Measurements from ENCODE around the gene CNTN6.

CNTN6 gene

GRCh38 chr3:1072041-1072440 is 20.8 kb upstream of the CNTN6 start:
- H3K23ac ChIP-seq (ENCODE audit: low read length), result no peak overlapping the region
- H3K4me2 ChIP-seq (ENCODE audit: low read length), result no peak overlapping the region
- DNase-seq, result no peak
- no peak overlapping the region for H2BK5ac ChIP-seq (ENCODE audit: low read length)
- no peak overlapping the region for H2BK15ac ChIP-seq (replicated peaks; ENCODE audit: low read depth)
- no peaks in the 10 kb centered on the region for H3K27me3 ChIP-seq (ENCODE audit: insufficient read depth, low read length, poor library complexity)
- no peaks in the 10 kb centered on the region for H3K4me1 ChIP-seq (ENCODE audit: control insufficient read depth, low read depth, low read length)
- H3K79me1 ChIP-seq (ENCODE audit: low read length), result no peaks in the 10 kb centered on the region
- H3K27ac ChIP-seq (ENCODE audit: low read depth, low read length), result no peak overlapping the region
- no peak overlapping the region for H3K4me3 ChIP-seq (ENCODE audit: low read length)
- no peak overlapping the region for H2AK5ac ChIP-seq (ENCODE audit: low read length)
- H3K18ac ChIP-seq (ENCODE audit: low read length), result no peak overlapping the region
- WGBS (ENCODE audit: extremely low coverage, insufficient coverage, low lambda C conversion rate), result no CpG with 5 or more reads among the region's 5 CpGs
- H3K36me3 ChIP-seq (ENCODE audit: control insufficient read depth, insufficient read depth, low read length), result no peaks in the 10 kb centered on the region
- H3K4ac ChIP-seq (ENCODE audit: low read depth, low read length), result no peak overlapping the region
- H3K79me2 ChIP-seq (ENCODE audit: control insufficient read depth, insufficient read depth, low read length), result no peaks in the 10 kb centered on the region
- H4K8ac ChIP-seq (ENCODE audit: low read depth, low read length), result no peak overlapping the region
- H3K56ac ChIP-seq (ENCODE audit: low read length), result no peak overlapping the region
- H4K5ac ChIP-seq (ENCODE audit: low read length), result no peak overlapping the region
- no peak overlapping the region for H2BK120ac ChIP-seq (ENCODE audit: low read depth, low read length)
- no peak overlapping the region for H3K9ac ChIP-seq (ENCODE audit: low read length)

GRCh38 chr3:1079662-1080061 is 13.2 kb upstream of the CNTN6 start:
- DNase-seq, result no peak
- H3K27me3 ChIP-seq (ENCODE audit: insufficient read depth, low read length, poor library complexity), result no peaks in the 10 kb centered on the region
- H3K4me2 ChIP-seq (ENCODE audit: low read length), result no peak overlapping the region
- H4K8ac ChIP-seq (ENCODE audit: low read depth, low read length), result no peak overlapping the region
- H3K23ac ChIP-seq (ENCODE audit: low read length), result no peak overlapping the region
- no peak overlapping the region for H3K4ac ChIP-seq (ENCODE audit: low read depth, low read length)
- H3K9ac ChIP-seq (ENCODE audit: low read length), result no peak overlapping the region
- no peaks in the 10 kb centered on the region for H3K4me1 ChIP-seq (ENCODE audit: control insufficient read depth, low read depth, low read length)
- no peak overlapping the region for H2BK15ac ChIP-seq (replicated peaks; ENCODE audit: low read depth)
- no peaks in the 10 kb centered on the region for H3K79me1 ChIP-seq (ENCODE audit: low read length)
- H2AK5ac ChIP-seq (ENCODE audit: low read length), result no peak overlapping the region
- no peak overlapping the region for H3K27ac ChIP-seq (ENCODE audit: low read depth, low read length)
- H4K5ac ChIP-seq (ENCODE audit: low read length), result no peak overlapping the region
- no peaks in the 10 kb centered on the region for H3K79me2 ChIP-seq (ENCODE audit: control insufficient read depth, insufficient read depth, low read length)
- H3K18ac ChIP-seq (ENCODE audit: low read length), result no peak overlapping the region
- no peak overlapping the region for H3K4me3 ChIP-seq (ENCODE audit: low read length)
- no peak overlapping the region for H3K56ac ChIP-seq (ENCODE audit: low read length)
- H3K36me3 ChIP-seq (ENCODE audit: control insufficient read depth, insufficient read depth, low read length), result no peaks in the 10 kb centered on the region
- H2BK5ac ChIP-seq (ENCODE audit: low read length), result no peak overlapping the region
- H2BK120ac ChIP-seq (ENCODE audit: low read depth, low read length), result no peak overlapping the region

DNA sequence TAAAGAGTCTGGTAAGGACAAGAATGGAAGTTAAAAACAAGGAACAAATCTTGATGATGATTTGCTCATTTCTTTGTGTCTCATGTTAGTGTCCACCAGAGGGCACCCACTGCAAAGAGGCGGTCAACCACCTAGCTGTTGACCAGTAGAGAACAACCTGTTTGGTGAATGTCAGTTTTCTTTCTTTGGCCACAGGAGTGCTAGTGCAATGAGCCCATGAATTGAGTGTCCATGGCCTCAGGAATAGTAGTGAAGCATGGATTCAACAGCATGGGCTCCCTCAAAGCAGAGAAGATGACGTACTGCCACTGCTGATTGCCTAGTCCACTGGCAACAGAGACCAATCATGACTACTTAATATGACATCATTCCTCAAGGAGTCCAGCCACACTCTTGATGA is 10.7 kb upstream of the CNTN6 start:
- Histone ChIP-seq H4K5ac (ENCODE audit: low read length) (no peak overlapping the region), H3K23ac (ENCODE audit: low read length) (no peak overlapping the region), H3K4me2 (ENCODE audit: low read length) (no peak overlapping the region), H2BK15ac (replicated peaks; ENCODE audit: low read depth) (no peak overlapping the region), H3K4me1 (ENCODE audit: control insufficient read depth, low read depth, low read length) (no peaks in the 10 kb centered on the region), H3K9ac (ENCODE audit: low read length) (no peak overlapping the region), H3K56ac (ENCODE audit: low read length) (no peak overlapping the region), H3K4ac (ENCODE audit: low read depth, low read length) (no peak overlapping the region), H3K4me3 (ENCODE audit: low read length) (no peak overlapping the region), H4K8ac (ENCODE audit: low read depth, low read length) (no peak overlapping the region), H3K27ac (ENCODE audit: low read depth, low read length) (no peak overlapping the region), H2BK5ac (ENCODE audit: low read length) (no peak overlapping the region), H2BK120ac (ENCODE audit: low read depth, low read length) (no peak overlapping the region), H3K27me3 (ENCODE audit: insufficient read depth, low read length, poor library complexity) (no peaks in the 10 kb centered on the region), H2AK5ac (ENCODE audit: low read length) (no peak overlapping the region), H3K18ac (ENCODE audit: low read length) (no peak overlapping the region), H3K79me2 (ENCODE audit: control insufficient read depth, insufficient read depth, low read length) (no peaks in the 10 kb centered on the region), H3K79me1 (ENCODE audit: low read length) (no peaks in the 10 kb centered on the region), H3K36me3 (ENCODE audit: control insufficient read depth, insufficient read depth, low read length) (no peaks in the 10 kb centered on the region)
- peak; percentile 82 for DNase-seq
- WGBS (ENCODE audit: extremely low coverage, insufficient coverage, low lambda C conversion rate), result no CpG with 5 or more reads among the region's 2 CpGs

DNA sequence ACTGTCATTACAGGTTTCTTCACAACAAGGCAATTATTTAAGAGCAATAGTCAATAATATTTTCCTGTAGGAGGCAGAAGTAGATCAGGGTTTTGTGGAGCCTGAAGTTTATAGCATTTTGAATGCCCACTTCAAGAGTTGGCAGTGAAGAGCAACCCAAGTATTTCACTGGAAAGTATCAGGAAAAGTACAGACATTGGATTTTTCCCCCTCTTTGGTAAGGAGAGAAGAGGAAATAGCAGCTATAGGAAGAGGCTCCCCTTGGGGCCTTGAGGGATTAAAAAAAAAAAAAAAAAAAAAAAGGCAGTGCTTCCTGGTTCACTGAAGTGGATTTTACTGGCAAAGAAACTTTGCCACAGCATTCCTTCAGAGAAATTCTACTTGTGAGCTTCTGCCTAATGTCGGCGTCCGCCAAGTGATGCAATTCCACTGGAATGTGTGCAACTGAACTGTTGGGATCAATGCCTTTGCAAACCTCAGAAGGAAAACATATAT is 5.7 kb upstream of the CNTN6 start:
- Histone ChIP-seq H3K4me2 (ENCODE audit: low read length) (no peak overlapping the region), H3K36me3 (ENCODE audit: control insufficient read depth, insufficient read depth, low read length) (no peaks in the 10 kb centered on the region), H3K4me3 (ENCODE audit: low read length) (no peak overlapping the region), H2AK5ac (ENCODE audit: low read length) (no peak overlapping the region), H3K56ac (ENCODE audit: low read length) (no peak overlapping the region), H2BK120ac (ENCODE audit: low read depth, low read length) (no peak overlapping the region), H2BK5ac (ENCODE audit: low read length) (no peak overlapping the region), H3K23ac (ENCODE audit: low read length) (no peak overlapping the region), H3K79me1 (ENCODE audit: low read length) (no peaks in the 10 kb centered on the region), H4K8ac (ENCODE audit: low read depth, low read length) (no peak overlapping the region), H3K79me2 (ENCODE audit: control insufficient read depth, insufficient read depth, low read length) (no peaks in the 10 kb centered on the region), H3K9ac (ENCODE audit: low read length) (no peak overlapping the region), H3K27me3 (ENCODE audit: insufficient read depth, low read length, poor library complexity) (no peaks in the 10 kb centered on the region), H3K4me1 (ENCODE audit: control insufficient read depth, low read depth, low read length) (no peaks in the 10 kb centered on the region), H3K27ac (ENCODE audit: low read depth, low read length) (no peak overlapping the region), H4K5ac (ENCODE audit: low read length) (no peak overlapping the region), H2BK15ac (replicated peaks; ENCODE audit: low read depth) (no peak overlapping the region), H3K18ac (ENCODE audit: low read length) (no peak overlapping the region), H3K4ac (ENCODE audit: low read depth, low read length) (no peak overlapping the region)
- peak; percentile 56 for DNase-seq
- WGBS (ENCODE audit: extremely low coverage, insufficient coverage, low lambda C conversion rate), result no CpG with 5 or more reads among the region's 3 CpGs

GRCh38 chr3:1088503-1088902 is 4.3 kb upstream of the CNTN6 start:
- Histone ChIP-seq H3K79me2 (ENCODE audit: control insufficient read depth, insufficient read depth, low read length) (no peaks in the 10 kb centered on the region), H3K4me3 (ENCODE audit: low read length) (no peak overlapping the region), H3K18ac (ENCODE audit: low read length) (no peak overlapping the region), H2BK5ac (ENCODE audit: low read length) (no peak overlapping the region), H2AK5ac (ENCODE audit: low read length) (no peak overlapping the region), H2BK120ac (ENCODE audit: low read depth, low read length) (no peak overlapping the region), H3K36me3 (ENCODE audit: control insufficient read depth, insufficient read depth, low read length) (no peaks in the 10 kb centered on the region), H3K27ac (ENCODE audit: low read depth, low read length) (no peak overlapping the region), H3K56ac (ENCODE audit: low read length) (no peak overlapping the region), H3K4me1 (ENCODE audit: control insufficient read depth, low read depth, low read length) (no peaks in the 10 kb centered on the region), H3K23ac (ENCODE audit: low read length) (no peak overlapping the region), H2BK15ac (replicated peaks; ENCODE audit: low read depth) (no peak overlapping the region), H3K79me1 (ENCODE audit: low read length) (no peaks in the 10 kb centered on the region), H4K5ac (ENCODE audit: low read length) (no peak overlapping the region), H3K9ac (ENCODE audit: low read length) (no peak overlapping the region), H3K4ac (ENCODE audit: low read depth, low read length) (no peak overlapping the region), H3K4me2 (ENCODE audit: low read length) (no peak overlapping the region), H4K8ac (ENCODE audit: low read depth, low read length) (no peak overlapping the region), H3K27me3 (ENCODE audit: insufficient read depth, low read length, poor library complexity) (no peaks in the 10 kb centered on the region)
- DNase-seq, result no peak
- WGBS (ENCODE audit: extremely low coverage, insufficient coverage, low lambda C conversion rate), result no CpG with 5 or more reads among the region's 1 CpG

- no peaks in the 10 kb centered on the region for H3K79me1 ChIP-seq (ENCODE audit: low read length)
- no peak overlapping the region for H2BK15ac ChIP-seq (replicated peaks; ENCODE audit: low read depth)
- no peak overlapping the region for H3K4ac ChIP-seq (ENCODE audit: low read depth, low read length)
- no peak overlapping the region for H4K8ac ChIP-seq (ENCODE audit: low read depth, low read length)
- no peak overlapping the region for H3K18ac ChIP-seq (ENCODE audit: low read length)
- no peak overlapping the region for H2BK5ac ChIP-seq (ENCODE audit: low read length)
- no peak overlapping the region for H3K4me3 ChIP-seq (ENCODE audit: low read length)
- no peak overlapping the region for H2AK5ac ChIP-seq (ENCODE audit: low read length)
- no peak for DNase-seq
- H3K9ac ChIP-seq (ENCODE audit: low read length), result no peak overlapping the region
- H3K23ac ChIP-seq (ENCODE audit: low read length), result no peak overlapping the region
- no peak overlapping the region for H2BK120ac ChIP-seq (ENCODE audit: low read depth, low read length)
- no peak overlapping the region for H3K27ac ChIP-seq (ENCODE audit: low read depth, low read length)
- no peaks in the 10 kb centered on the region for H3K79me2 ChIP-seq (ENCODE audit: control insufficient read depth, insufficient read depth, low read length)
- H3K27me3 ChIP-seq (ENCODE audit: insufficient read depth, low read length, poor library complexity), result no peaks in the 10 kb centered on the region
- no CpG with 5 or more reads among the region's 1 CpG for WGBS (ENCODE audit: extremely low coverage, insufficient coverage, low lambda C conversion rate)
- no peak overlapping the region for H4K5ac ChIP-seq (ENCODE audit: low read length)
- no peaks in the 10 kb centered on the region for H3K36me3 ChIP-seq (ENCODE audit: control insufficient read depth, insufficient read depth, low read length)
- H3K4me1 ChIP-seq (ENCODE audit: control insufficient read depth, low read depth, low read length), result no peaks in the 10 kb centered on the region
- H3K4me2 ChIP-seq (ENCODE audit: low read length), result no peak overlapping the region
- H3K56ac ChIP-seq (ENCODE audit: low read length), result no peak overlapping the region
These were observed 1.5 kb upstream of the CNTN6 start for GRCh38 chr3:1091286-1091685.
